Activated CD4-positive, alpha-beta T cell treated with anti-CD3 and anti-CD28 coated beads for 36 hours (primary cell): ENCODE data around the gene ZFR. TPM values are rescaled to one million over a fixed set of nuclear protein-coding genes. Genes with fewer than 3 reads are reported as not detected.
"Not testable (repeated sequence)": the region's sequence is repeated elsewhere in the genome, so short reads cannot be mapped to it uniquely, and the experiment has no call there.

Experiments used
- ATAC-seq: fragments of 200-7000 bp; cut with Tn5 transposase; one replicate; pipeline ENCODE4 v1.10.0; 2021; ENCODE audit warnings: mild to moderate bottlenecking, moderate library complexity
- CTCF ChIA-PET: fragments of 350-600 bp; sonication (Branson Sonifier 250); formaldehyde crosslinking; loops from one replicate; lab custom pipeline; 2021; ENCODE audit warnings: antibody characterized with exemption; lab: Charles Lee
- POLR2A ChIA-PET: fragments of 350-600 bp; sonication (Branson Sonifier 250); formaldehyde crosslinking; loops from one replicate; lab custom pipeline; 2021; ENCODE audit warnings: antibody characterized with exemption, inconsistent platforms; lab: Charles Lee
- DNase-seq: peaks from one replicate; pipeline ENCODE4 v3.0.0-alpha.2; 2020
- H3K27ac Mint-ChIP-seq: one replicate; pipeline ENCODE4 v1.8.0; 2021; ENCODE audit warnings: mixed read lengths
- H3K27me3 Mint-ChIP-seq: one replicate; pipeline ENCODE4 v1.8.0; 2021; ENCODE audit warnings: mixed read lengths
- H3K36me3 Mint-ChIP-seq: one replicate; pipeline ENCODE4 v1.8.0; 2021; ENCODE audit warnings: low read depth, mixed read lengths
- H3K4me1 Mint-ChIP-seq: one replicate; pipeline ENCODE4 v1.8.0; 2021; ENCODE audit warnings: mixed read lengths
- H3K4me3 Mint-ChIP-seq: one replicate; pipeline ENCODE4 v1.8.0; 2021; ENCODE audit warnings: mild to moderate bottlenecking, moderate library complexity, mixed read lengths
- H3K9me3 Mint-ChIP-seq: one replicate; pipeline ENCODE4 v1.8.0; 2021; ENCODE audit warnings: low read depth, mixed read lengths
- intact Hi-C, 2 experiments: fragments of 100-400 bp; cut with DNase I in 1 of 2; cut with micrococcal nuclease in 1 of 2; formaldehyde crosslinking; loops; one replicate each; pipeline versions ENCODE4 v1.14.2 to v1.15.1; 2022 to 2024; cut with DNase I, micrococcal nuclease
- total RNA-seq, 2 experiments: library from RNA; stranded (reverse); gene quantifications; one replicate each; pipeline ENCODE4 v1.2.3, GENCODE V29; 2021

Gene ZFR
- total RNA-seq, 2 experiments from 2014 or later, result 60.6 to 81.4 TPM

GRCh38 chr5:32325062-32325461, 119.5 kb downstream of the ZFR start:
- DNase-seq, result no peak
- peaks cover 2% of the 10 kb centered on the region for H3K36me3 Mint-ChIP-seq
- ChIA-PET CTCF (interaction anchor here (0.6 kb wide), 1 partner anchor 351 kb away, joined by 3 read pairs; no protein-coding TSS in a partner anchor), POLR2A (no interaction called here)
- intact Hi-C loops, result no loop called here
- no peaks in the 10 kb centered on the region for H3K4me1 Mint-ChIP-seq
- no peak overlapping the region for H3K4me3 Mint-ChIP-seq
- no peak for ATAC-seq
- no peaks in the 10 kb centered on the region for H3K27me3 Mint-ChIP-seq
- H3K9me3 Mint-ChIP-seq, result peaks cover 5% of the 10 kb centered on the region
- no peak overlapping the region for H3K27ac Mint-ChIP-seq

- CTCF ChIA-PET, result no interaction called here
- intact Hi-C loops, result no loop called here
- DNase-seq, result no peak
- Mint-ChIP-seq H3K4me3 (no peak overlapping the region), H3K27me3 (no peaks in the 10 kb centered on the region), H3K27ac (no peak overlapping the region), H3K36me3 (peaks cover 2% of the 10 kb centered on the region), H3K9me3 (peaks cover 5% of the 10 kb centered on the region), H3K4me1 (no peaks in the 10 kb centered on the region)
- POLR2A ChIA-PET, result no interaction called here
- ATAC-seq, result no peak
Observed at GRCh38 chr5:32323741-32324140, 120.8 kb downstream of the ZFR start.

GRCh38 chr5:32322882-32323281, 121.7 kb downstream of the ZFR start:
- Mint-ChIP-seq H3K27me3 (no peaks in the 10 kb centered on the region), H3K9me3 (peaks cover 5% of the 10 kb centered on the region), H3K27ac (no peak overlapping the region), H3K4me1 (no peaks in the 10 kb centered on the region), H3K36me3 (peaks cover 2% of the 10 kb centered on the region), H3K4me3 (no peak overlapping the region)
- POLR2A ChIA-PET, result no interaction called here
- ATAC-seq (no peak), DNase-seq (no peak)
- intact Hi-C loops, result no loop called here
- CTCF ChIA-PET, result no interaction called here

GRCh38 chr5:32321787-32322186, 122.8 kb downstream of the ZFR start:
- H3K36me3 Mint-ChIP-seq, H3K27ac Mint-ChIP-seq, DNase-seq, H3K4me1 Mint-ChIP-seq, intact Hi-C loops, H3K4me3 Mint-ChIP-seq, ATAC-seq, POLR2A ChIA-PET, H3K9me3 Mint-ChIP-seq, CTCF ChIA-PET, H3K27me3 Mint-ChIP-seq: not testable (repeated sequence)

GRCh38 chr5:32320576-32320975, 124.0 kb downstream of the ZFR start:
- ChIA-PET CTCF (interaction anchor here (1.0 to 1.1 kb wide), 2 partner anchors 76 to 154 kb away, joined by 3 read pairs; no protein-coding TSS in a partner anchor), POLR2A (no interaction called here)
- intact Hi-C loops, result no loop called here
- Mint-ChIP-seq H3K4me1 (no peaks in the 10 kb centered on the region), H3K4me3 (no peak overlapping the region), H3K27me3 (no peaks in the 10 kb centered on the region), H3K36me3 (peaks cover 2% of the 10 kb centered on the region), H3K9me3 (peaks cover 5% of the 10 kb centered on the region), H3K27ac (no peak overlapping the region)
- ATAC-seq, result no peak
- DNase-seq, result no peak

GRCh38 chr5:32319926-32320543, 124.5 kb downstream of the ZFR start:
- Mint-ChIP-seq H3K4me3 (no peak overlapping the region), H3K4me1 (no peaks in the 10 kb centered on the region), H3K27ac (no peak overlapping the region), H3K27me3 (no peaks in the 10 kb centered on the region), H3K9me3 (peaks cover 5% of the 10 kb centered on the region), H3K36me3 (peaks cover 2% of the 10 kb centered on the region)
- ChIA-PET CTCF (no interaction called here), POLR2A (no interaction called here)
- DNase-seq (no peak), ATAC-seq (no peak)
- intact Hi-C loops, result no loop called here

- Mint-ChIP-seq H3K9me3 (peaks cover 5% of the 10 kb centered on the region), H3K4me1 (no peaks in the 10 kb centered on the region), H3K27ac (no peak overlapping the region), H3K27me3 (no peaks in the 10 kb centered on the region), H3K36me3 (peaks cover 2% of the 10 kb centered on the region), H3K4me3 (no peak overlapping the region)
- ChIA-PET POLR2A (interaction anchor here (0.6 kb wide), 1 partner anchor 113 kb away, joined by 4 read pairs; no protein-coding TSS in a partner anchor), CTCF (no interaction called here)
- no peak for DNase-seq
- intact Hi-C loops, result no loop called here
- ATAC-seq, result no peak
Observed at GRCh38 chr5:32319392-32319791, 125.1 kb downstream of the ZFR start.

- Mint-ChIP-seq H3K4me3 (no peak overlapping the region), H3K27ac (no peak overlapping the region), H3K36me3 (peaks cover 2% of the 10 kb centered on the region), H3K4me1 (no peaks in the 10 kb centered on the region), H3K9me3 (peaks cover 5% of the 10 kb centered on the region), H3K27me3 (no peaks in the 10 kb centered on the region)
- ATAC-seq (no peak), DNase-seq (no peak)
- ChIA-PET POLR2A (no interaction called here), CTCF (no interaction called here)
- intact Hi-C loops, result no loop called here
Observed at GRCh38 chr5:32317041-32317440, 127.5 kb downstream of the ZFR start.

GRCh38 chr5:32315221-32316014, 129.1 kb downstream of the ZFR start:
- Mint-ChIP-seq H3K4me3 (no peak overlapping the region), H3K4me1 (peaks cover 10% of the 10 kb centered on the region), H3K27me3 (no peaks in the 10 kb centered on the region), H3K36me3 (peaks cover 4% of the 10 kb centered on the region), H3K27ac (no peak overlapping the region), H3K9me3 (no peaks in the 10 kb centered on the region)
- CTCF ChIA-PET, result interaction anchor here (1.0 kb wide), 1 partner anchor 83 kb away, joined by 3 read pairs; no protein-coding TSS in a partner anchor
- no peak for DNase-seq
- intact Hi-C loops, result no loop called here
- no peak for ATAC-seq
- POLR2A ChIA-PET, result no interaction called here

GRCh38 chr5:32314658-32315057, 129.9 kb downstream of the ZFR start:
- H3K27me3 Mint-ChIP-seq, result no peaks in the 10 kb centered on the region
- CTCF ChIA-PET, result interaction anchor here (1.0 to 1.1 kb wide), 3 partner anchors 13 to 82 kb away, joined by 3 read pairs; no protein-coding TSS in a partner anchor
- H3K27ac Mint-ChIP-seq, result no peak overlapping the region
- no peaks in the 10 kb centered on the region for H3K9me3 Mint-ChIP-seq
- peaks cover 7% of the 10 kb centered on the region for H3K36me3 Mint-ChIP-seq
- DNase-seq (no peak), ATAC-seq (no peak)
- H3K4me1 Mint-ChIP-seq, result peaks cover 15% of the 10 kb centered on the region
- intact Hi-C loops, result loop anchor here in 1 of 2 experiments (5.0 kb wide), 1 partner anchor 1693 kb away; the partner anchor contains the start of gene AMACR
- POLR2A ChIA-PET, result interaction anchor here (1.2 kb wide), 1 partner anchor 34 kb away, joined by 8 read pairs; no protein-coding TSS in a partner anchor
- peak overlapping the region; percentile 36 for H3K4me3 Mint-ChIP-seq

- Mint-ChIP-seq H3K4me1 (peaks cover 19% of the 10 kb centered on the region), H3K4me3 (peak overlapping the region; percentile 36), H3K36me3 (peaks cover 11% of the 10 kb centered on the region)
- ATAC-seq, H3K27me3 Mint-ChIP-seq, H3K27ac Mint-ChIP-seq, H3K9me3 Mint-ChIP-seq, DNase-seq: not testable (repeated sequence)
- ChIA-PET POLR2A (interaction anchor here (1.2 kb wide), 1 partner anchor 34 kb away, joined by 8 read pairs; no protein-coding TSS in a partner anchor), CTCF (interaction anchor here (1.0 to 1.1 kb wide), 3 partner anchors 14 to 82 kb away, joined by 3 read pairs; no protein-coding TSS in a partner anchor)
- intact Hi-C loops, result loop anchor here in 1 of 2 experiments (5.0 kb wide), 1 partner anchor 1693 kb away; the partner anchor contains the start of gene AMACR
Observed at GRCh38 chr5:32314152-32314488, 130.4 kb downstream of the ZFR start.
